Progenitor cell of endocrine pancreas (in vitro differentiated cells): ENCODE measurements around the gene GORASP2. TPM values are rescaled to one million over a fixed set of nuclear protein-coding genes. Genes with fewer than 3 reads are reported as not detected.

Source experiments
- DNase-seq: peaks from one replicate; pipeline ENCODE4 v3.0.0; 2021; ENCODE audit warnings: low spot score; ENCODE audit not compliant: unreplicated experiment
- H3K27ac Mint-ChIP-seq: 2 replicates; pipeline ENCODE4 v1.8.0; 2021; ENCODE audit warnings: mild to moderate bottlenecking, moderate library complexity, mixed read lengths
- H3K27me3 Mint-ChIP-seq: 2 replicates; pipeline ENCODE4 v1.8.0; 2021; ENCODE audit warnings: mixed read lengths
- H3K36me3 Mint-ChIP-seq: 2 replicates; pipeline ENCODE4 v1.8.0; 2022; ENCODE audit warnings: mixed read lengths; ENCODE audit not compliant: insufficient read depth
- H3K4me1 Mint-ChIP-seq: 2 replicates; pipeline ENCODE4 v1.8.0; 2021; ENCODE audit warnings: low read depth, mixed read lengths
- H3K4me3 Mint-ChIP-seq: 2 replicates; pipeline ENCODE4 v1.8.0; 2021; ENCODE audit warnings: low read depth, mild to moderate bottlenecking, moderate library complexity, mixed read lengths
- H3K9me3 Mint-ChIP-seq: 2 replicates; pipeline ENCODE4 v1.8.0; 2021; ENCODE audit warnings: low read depth, mixed read lengths
- CTCF ChIP-seq: fragments of 200-600 bp; sonication (generic); IDR thresholded peaks from one replicate; pipeline ENCODE4 v1.5.0; 2021; ENCODE audit warnings: antibody characterized with exemption, mild to moderate bottlenecking; ENCODE audit not compliant: unreplicated experiment
- total RNA-seq: library from RNA; stranded (reverse); gene quantifications from 2 replicates; pipeline ENCODE4 v1.2.1, GENCODE V29; 2021

The GORASP2 gene
- total RNA-seq, 1 donor from 2014 or later = 64.3 TPM

GRCh38 chr2:170991398-170992182, 62.5 kb downstream of the GORASP2 start:
- TF ChIP-seq CTCF = no peak
- H3K4me3 Mint-ChIP-seq = no peak overlapping the region
- H3K27ac Mint-ChIP-seq = no peak overlapping the region
- H3K27me3 Mint-ChIP-seq = no peaks in the 10 kb centered on the region
- H3K36me3 Mint-ChIP-seq = peaks cover 14% of the 10 kb centered on the region
- no peak for DNase-seq
- no peaks in the 10 kb centered on the region for H3K4me1 Mint-ChIP-seq
- H3K9me3 Mint-ChIP-seq = no peaks in the 10 kb centered on the region

GRCh38 chr2:170996316-170996715, 67.3 kb downstream of the GORASP2 start:
- H3K27me3 Mint-ChIP-seq = no peaks in the 10 kb centered on the region
- peaks cover 21% of the 10 kb centered on the region for H3K36me3 Mint-ChIP-seq
- peak; percentile 19 for TF ChIP-seq CTCF
- DNase-seq = no peak
- H3K4me3 Mint-ChIP-seq = no peak overlapping the region
- no peak overlapping the region for H3K27ac Mint-ChIP-seq
- no peaks in the 10 kb centered on the region for H3K9me3 Mint-ChIP-seq
- peaks cover 2% of the 10 kb centered on the region for H3K4me1 Mint-ChIP-seq

- peak overlapping the region; percentile 42 for H3K27ac Mint-ChIP-seq
- no peak overlapping the region for H3K4me3 Mint-ChIP-seq
- peaks cover 27% of the 10 kb centered on the region for H3K36me3 Mint-ChIP-seq
- no peak for DNase-seq
- peaks cover 2% of the 10 kb centered on the region for H3K4me1 Mint-ChIP-seq
- H3K9me3 Mint-ChIP-seq = no peaks in the 10 kb centered on the region
- TF ChIP-seq CTCF = no peak
- H3K27me3 Mint-ChIP-seq = no peaks in the 10 kb centered on the region
Measured at GRCh38 chr2:170997893-170998597, 69.0 kb downstream of the GORASP2 start.

DNA sequence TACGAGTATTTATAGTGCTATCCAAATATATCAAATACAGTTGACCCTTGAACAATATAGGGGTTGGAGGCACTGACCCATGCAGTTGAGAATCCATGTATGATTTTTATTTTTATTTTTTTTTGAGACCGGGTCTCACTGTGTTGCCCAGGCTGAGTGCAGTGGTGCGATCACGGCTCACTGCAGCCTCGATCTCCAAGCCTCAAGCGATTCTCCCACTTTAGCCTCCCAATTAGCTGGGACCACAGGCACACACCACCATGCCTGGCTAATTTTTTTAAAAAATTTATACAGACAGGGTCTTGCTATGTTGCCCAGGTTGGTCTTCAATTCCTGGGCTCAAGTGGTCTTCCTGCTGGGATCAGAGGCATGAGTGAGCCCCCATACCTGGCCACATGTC, 70.6 kb downstream of the GORASP2 start:
- Mint-ChIP-seq H3K27me3 (no peaks in the 10 kb centered on the region), H3K4me3 (no peak overlapping the region), H3K27ac (no peak overlapping the region), H3K4me1 (peaks cover 2% of the 10 kb centered on the region), H3K36me3 (peaks cover 27% of the 10 kb centered on the region), H3K9me3 (no peaks in the 10 kb centered on the region)
- no peak for TF ChIP-seq CTCF
- no peak for DNase-seq

DNA sequence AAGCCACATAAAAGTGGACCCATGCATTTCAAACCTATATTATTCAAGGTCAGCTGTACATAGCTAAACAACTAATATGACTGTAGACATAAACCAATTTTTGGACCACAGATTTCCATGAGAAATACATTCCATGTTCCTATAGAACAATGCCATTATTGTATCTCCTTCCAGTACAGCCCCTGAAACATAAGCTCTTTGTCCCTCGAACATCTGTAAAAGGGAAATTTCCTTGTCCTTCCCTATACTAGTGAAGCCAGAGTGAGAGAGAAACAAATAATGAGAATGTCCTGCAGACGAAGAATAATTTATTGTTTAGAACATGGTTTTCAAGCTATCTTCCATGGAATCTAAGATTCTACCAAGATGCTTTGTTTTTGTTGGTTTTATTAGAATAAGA, 75.3 kb downstream of the GORASP2 start:
- no peaks in the 10 kb centered on the region for H3K27me3 Mint-ChIP-seq
- H3K36me3 Mint-ChIP-seq = peaks cover 35% of the 10 kb centered on the region

More for the DNA sequence above, 75.3 kb downstream of the GORASP2 start:
- Mint-ChIP-seq H3K4me1 (no peaks in the 10 kb centered on the region), H3K4me3 (no peak overlapping the region), H3K9me3 (no peaks in the 10 kb centered on the region), H3K27ac (no peak overlapping the region)
- no peak for DNase-seq
- no peak for TF ChIP-seq CTCF
